SK-N-SH (cell line): ENCODE measurements around the gene LRRC36. TPM values are rescaled to one million over a fixed set of nuclear protein-coding genes. Genes with fewer than 3 reads are reported as not detected.

ENCODE experiments used
- CTCF ChIA-PET: fragments of 300-600, 350-600 bp; formaldehyde crosslinking; extraction: SDS; loops from one replicate; lab custom pipeline; 2021; lab: Yijun Ruan, JAX
- POLR2A ChIA-PET: fragments of 350-600 bp; sonication (Branson Sonifier 250); formaldehyde crosslinking; extraction: SDS; loops from one replicate; lab custom pipeline; 2020; ENCODE audit warnings: antibody characterized with exemption, inconsistent platforms; lab: Yijun Ruan, JAX
- DNase-seq: peaks from one replicate; pipeline ENCODE4 v3.0.0; 2012
- H2AFZ ChIP-seq: fragments of 200-600 bp; sonication (generic); 2 replicates; pipeline ENCODE4 v1.8.1; 2016; ENCODE audit warnings: antibody characterized with exemption, mild to moderate bottlenecking, low read depth
- H3F3A ChIP-seq: fragments of 200-600 bp; sonication (generic); replicated peaks from 2 replicates; pipeline ENCODE3; 2016; ENCODE audit warnings: antibody characterized with exemption, mild to moderate bottlenecking; ENCODE audit not compliant: insufficient read depth
- H3K27ac ChIP-seq, 2 experiments: fragments of 200-500 bp in 1 of 2; fragments of 200-600 bp in 1 of 2; sonication (Bioruptor generic) in 1 of 2; sonication (generic), shearing (Covaris generic) in 1 of 2; 2 replicates each; pipeline versions ENCODE4 v1.5.1 to v1.6.1; 2014 to 2016; ENCODE audit warnings: low read depth in 2 of 2, inconsistent platforms in 1 of 2, low read length in 1 of 2, mild to moderate bottlenecking in 1 of 2, mixed read lengths in 1 of 2
- H3K27me3 ChIP-seq: fragments of 200-600 bp; sonication (generic), shearing (Covaris generic); 2 replicates; pipeline ENCODE4 v1.6.1; 2016; ENCODE audit warnings: mixed run types; ENCODE audit not compliant: insufficient read depth
- H3K36me3 ChIP-seq, 2 experiments: fragments of 200-500 bp in 1 of 2; fragments of 200-600 bp in 1 of 2; sonication (Bioruptor generic) in 1 of 2; sonication (generic) in 1 of 2; replicated peaks in 1 of 2; 2 replicates each; pipeline versions ENCODE3 to v1.5.1; 2014 to 2016; ENCODE audit warnings: low read length in 1 of 2, mild to moderate bottlenecking in 1 of 2; ENCODE audit not compliant: insufficient read depth in 2 of 2, control insufficient read depth in 1 of 2
- H3K4me1 ChIP-seq, 2 experiments: fragments of 200-500 bp in 1 of 2; fragments of 200-600 bp in 1 of 2; sonication (Bioruptor generic) in 1 of 2; sonication (generic), shearing (Covaris generic) in 1 of 2; 2 replicates each; pipeline versions ENCODE4 v1.5.1 to v1.6.1; 2014 to 2016; ENCODE audit warnings: low read depth in 1 of 2, low read length in 1 of 2, mixed run types in 1 of 2; ENCODE audit not compliant: insufficient read depth in 2 of 2, control insufficient read depth in 1 of 2
- H3K4me2 ChIP-seq: fragments of 200-600 bp; sonication (generic), shearing (Covaris generic); 2 replicates; pipeline ENCODE4 v1.6.1; 2017; ENCODE audit warnings: mixed run types
- H3K4me3 ChIP-seq, 2 experiments: fragments of 200-500 bp in 1 of 2; fragments of 200-600 bp in 1 of 2; sonication (Bioruptor generic) in 1 of 2; sonication (generic), shearing (Covaris generic) in 1 of 2; 2 replicates each; pipeline versions ENCODE4 v1.5.1 to v1.8.1; 2014 to 2016; ENCODE audit warnings: low read depth in 2 of 2, inconsistent platforms in 1 of 2, low read length in 1 of 2, mild to moderate bottlenecking in 1 of 2, mixed read lengths in 1 of 2, moderate library complexity in 1 of 2
- H3K79me2 ChIP-seq: fragments of 200-600 bp; sonication (generic); 2 replicates; pipeline ENCODE4 v1.8.1; 2017; ENCODE audit warnings: mild to moderate bottlenecking; ENCODE audit not compliant: insufficient read depth
- H3K9ac ChIP-seq: fragments of 200-600 bp; sonication (generic); 2 replicates; pipeline ENCODE4 v1.6.1; 2017; ENCODE audit warnings: mixed run types
- H3K9me2 ChIP-seq: fragments of 200-600 bp; sonication (generic); 2 replicates; pipeline ENCODE4 v1.6.1; 2017; ENCODE audit warnings: mixed run types
- H3K9me3 ChIP-seq: fragments of 200-600 bp; sonication (generic); 2 replicates; pipeline ENCODE4 v1.6.1; 2017; ENCODE audit warnings: mixed run types, mild to moderate bottlenecking, moderate library complexity
- H4K20me1 ChIP-seq: fragments of 200-600 bp; sonication (generic); 2 replicates; pipeline ENCODE4 v1.6.1; 2017; ENCODE audit warnings: mild to moderate bottlenecking, mixed run types; ENCODE audit not compliant: insufficient read depth
- CTCF ChIP-seq: fragments of 200-600 bp; sonication (generic); IDR thresholded peaks from 2 replicates; pipeline ENCODE4 v1.6.1; 2017; ENCODE audit warnings: antibody characterized with exemption, mild to moderate bottlenecking, moderate library complexity
- ELF1 ChIP-seq: IDR thresholded peaks from 2 replicates; pipeline ENCODE4 v1.4.0; 2012
- FOXJ3 ChIP-seq: sonication (generic); formaldehyde crosslinking; IDR thresholded peaks from 2 replicates; pipeline ENCODE4 v1.5.1; 2020; ENCODE audit warnings: mild to moderate bottlenecking, missing genetic modification reagents
- MXI1 ChIP-seq: IDR thresholded peaks from 2 replicates; pipeline ENCODE4 v1.6.1; 2012; ENCODE audit warnings: mild to moderate bottlenecking, low read depth, low read length, improper control_type of control experiment
- NFIC ChIP-seq: IDR thresholded peaks from 2 replicates; pipeline ENCODE4 v1.4.0; 2012; ENCODE audit warnings: borderline replicate concordance
- RAD21 ChIP-seq: IDR thresholded peaks from 2 replicates; pipeline ENCODE4 v1.6.1; 2012; ENCODE audit warnings: mild to moderate bottlenecking, low read length
- RCOR1 ChIP-seq: fragments of 150-350 bp; IDR thresholded peaks from 2 replicates; pipeline ENCODE4 v1.6.1; 2017; ENCODE audit warnings: antibody characterized with exemption, low read length
- SMC3 ChIP-seq: IDR thresholded peaks from 2 replicates; pipeline ENCODE4 v1.6.1; 2012; ENCODE audit warnings: low read depth, low read length, improper control_type of control experiment
- TAF1 ChIP-seq: IDR thresholded peaks from 2 replicates; pipeline ENCODE4 v1.6.1; 2012; ENCODE audit warnings: low read depth, mild to moderate bottlenecking, low read length, moderate library complexity, borderline replicate concordance
- USF2 ChIP-seq: fragments of 150-350 bp; IDR thresholded peaks from 2 replicates; pipeline ENCODE4 v1.6.1; 2017; ENCODE audit warnings: antibody characterized with exemption, low read length, low read depth, borderline replicate concordance
- YY1 ChIP-seq: IDR thresholded peaks from 2 replicates; pipeline ENCODE4 v1.4.0; 2012; ENCODE audit warnings: low read depth, mild to moderate bottlenecking
- WGBS: methylation state at CpG from one replicate; pipeline ENCODE4 v1.1.6; 2017; ENCODE audit warnings: low lambda C conversion rate; 5-methylcytosine and 5-hydroxymethylcytosine counted together
- polyA plus RNA-seq, 3 experiments: library from polyadenylated mRNA; depleted of rRNA; stranded (reverse); fragments of >200 nt; gene quantifications; 2 replicates each; pipeline ENCODE4 v1.2.3, GENCODE V29; 2012
- TF ChIP-seq, protein P1 (sequence below): IDR thresholded peaks from 2 replicates; pipeline ENCODE4; 2012

LRRC36 gene
- polyA plus RNA-seq, 1 of the 3 experiments (the other 2 are of a cell fraction) = 0.92 TPM

GRCh38 chr16:67426950-67427349 lies 100.3 kb downstream of the LRRC36 start (continued):
- TF ChIP-seq MXI1 = no peak
- no peak for TF ChIP-seq FOXJ3 (CRISPR knock-in tag)
- TF ChIP-seq NFIC = no peak
- no peak for TF ChIP-seq RCOR1

DNA sequence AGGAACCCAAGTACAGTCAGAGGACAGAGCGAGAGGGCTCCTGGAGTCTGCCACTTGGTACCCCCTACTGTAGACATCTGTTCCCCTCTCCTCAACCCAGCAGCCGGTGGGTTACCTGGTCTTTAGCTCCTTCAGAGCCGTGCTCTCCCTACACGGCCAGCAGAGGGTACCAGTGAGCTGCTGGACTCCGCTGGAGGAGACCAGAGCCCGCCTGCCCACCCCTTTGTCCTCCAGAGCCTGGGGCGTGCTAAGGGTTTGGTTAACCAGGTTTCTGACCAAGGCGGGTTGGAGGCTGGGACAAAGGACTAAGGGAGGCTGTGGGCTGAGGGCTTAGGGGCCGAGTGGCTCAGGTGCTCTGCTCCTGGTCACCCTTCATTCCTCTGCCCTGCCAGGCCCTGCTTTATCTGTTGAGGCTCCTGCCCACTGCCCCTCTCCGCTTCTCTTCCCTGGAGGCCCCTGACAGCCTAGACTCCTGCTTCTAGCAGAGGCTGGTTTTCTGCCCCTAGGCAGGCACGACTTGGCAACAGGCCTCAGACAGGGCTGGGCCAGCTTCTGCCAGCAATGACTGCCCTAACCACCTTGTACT lies 101.6 kb downstream of the LRRC36 start:
- POLR2A ChIA-PET = interaction anchor here (1.0 kb wide), 1 partner anchor 37 kb away, joined by 3 read pairs; no protein-coding TSS in a partner anchor

More for the DNA sequence above, 101.6 kb downstream of the LRRC36 start:
- peak; percentile 82 for DNase-seq
- H3K4me1 ChIP-seq = peaks cover 0 to 12% of the 10 kb centered on the region in 2 experiments; a peak in 1 of 4 replicates
- H3K27ac ChIP-seq = no peak overlapping the region
- H3K9ac ChIP-seq = no peak overlapping the region
- CTCF ChIA-PET = interaction anchor here (0.6 to 5.9 kb wide), 35 partner anchors 11 to 237 kb away, joined by 3 to 76 read pairs (median 5); partner anchors contain the start of genes ATP6V0D1, KCTD19, LRRC36 and RIPOR1
- no peaks in the 10 kb centered on the region for H3K36me3 ChIP-seq
- no peak overlapping the region for H2AFZ ChIP-seq
- no peak overlapping the region for H3K4me3 ChIP-seq
- H3F3A ChIP-seq = no peaks in the 10 kb centered on the region
- TF ChIP-seq CTCF = peak; percentile 70
- TF ChIP-seq ELF1 = no peak
- TF ChIP-seq USF2 = no peak
- peak; percentile 74 for TF ChIP-seq SMC3
- TF ChIP-seq YY1 = no peak
- peak; percentile 75 for TF ChIP-seq RAD21
- TF ChIP-seq TAF1 = no peak
- TF ChIP-seq, protein P1, sequence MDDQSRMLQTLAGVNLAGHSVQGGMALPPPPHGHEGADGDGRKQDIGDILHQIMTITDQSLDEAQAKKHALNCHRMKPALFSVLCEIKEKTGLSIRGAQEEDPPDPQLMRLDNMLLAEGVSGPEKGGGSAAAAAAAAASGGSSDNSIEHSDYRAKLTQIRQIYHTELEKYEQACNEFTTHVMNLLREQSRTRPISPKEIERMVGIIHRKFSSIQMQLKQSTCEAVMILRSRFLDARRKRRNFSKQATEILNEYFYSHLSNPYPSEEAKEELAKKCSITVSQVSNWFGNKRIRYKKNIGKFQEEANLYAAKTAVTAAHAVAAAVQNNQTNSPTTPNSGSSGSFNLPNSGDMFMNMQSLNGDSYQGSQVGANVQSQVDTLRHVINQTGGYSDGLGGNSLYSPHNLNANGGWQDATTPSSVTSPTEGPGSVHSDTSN = no peak
- H3K9me2 ChIP-seq = no peaks in the 10 kb centered on the region
- no peaks in the 10 kb centered on the region; the same call in 1 of the 2 replicates for H3K27me3 ChIP-seq
- H3K4me2 ChIP-seq = no peak overlapping the region
- H4K20me1 ChIP-seq = no peaks in the 10 kb centered on the region
- no peaks in the 10 kb centered on the region for H3K9me3 ChIP-seq
- 33% methylated on average over 8 of the region's 11 CpGs for WGBS
- no peaks in the 10 kb centered on the region for H3K79me2 ChIP-seq
